Endothelial cell of umbilical vein (primary cell): ENCODE measurements around the gene PFDN4. TPM values are rescaled to one million over a fixed set of nuclear protein-coding genes. Genes with fewer than 3 reads are reported as not detected.

Source experiments
- BruUV-seq: library from RNA; stranded (reverse); fragments of 400-500 nt; replicated peaks from 2 replicates; lab custom pipeline; 2021; lab: Mats Ljungman, UMichigan
- CTCF ChIA-PET: fragments of 300-600, 350-600 bp; sonication (Branson Sonifier 250); formaldehyde crosslinking; loops from one replicate; lab custom pipeline; 2021; ENCODE audit warnings: antibody characterized with exemption, inconsistent platforms; lab: Charles Lee
- POLR2A ChIA-PET: fragments of 300-600, 350-600 bp; sonication (Branson Sonifier 250); formaldehyde crosslinking; loops from one replicate; lab custom pipeline; 2021; ENCODE audit warnings: antibody characterized with exemption, inconsistent platforms; lab: Charles Lee
- DNase-seq: peaks from one replicate; pipeline ENCODE4 v3.0.0-alpha.2; 2011; ENCODE audit warnings: low read depth, low spot score
- FAIRE-seq: peaks from 2 replicates; lab custom pipeline; 2011; peaks lifted over from hg19 to GRCh38; lab: Jason Lieb, UNC
- H2AFZ ChIP-seq: 2 replicates; pipeline ENCODE4 v1.6.0; 2012; ENCODE audit warnings: low read depth, low read length, control low read depth, inconsistent platforms
- H3K27ac ChIP-seq: 2 replicates; pipeline ENCODE4 v1.5.1; 2011; ENCODE audit warnings: low read depth, mild to moderate bottlenecking, control low read depth, low read length, moderate library complexity; ENCODE audit not compliant: insufficient read depth
- H3K27me3 ChIP-seq, 2 experiments: 2 replicates each; pipeline versions ENCODE4 v1.6.0 to v1.6.1; 2011; ENCODE audit warnings: low read length in 2 of 2, mixed read lengths in 1 of 2; ENCODE audit not compliant: control insufficient read depth in 2 of 2, insufficient read depth in 2 of 2
- H3K36me3 ChIP-seq, 2 experiments: 2 replicates in 1 of 2; 3 replicates in 1 of 2; pipeline ENCODE4 v1.5.1; 2011; ENCODE audit warnings: low read length in 2 of 2, mild to moderate bottlenecking in 1 of 2, moderate library complexity in 1 of 2; ENCODE audit not compliant: control insufficient read depth in 2 of 2, insufficient read depth in 2 of 2; ENCODE audit errors: extremely low read depth in 1 of 2
- H3K4me1 ChIP-seq: 3 replicates; pipeline ENCODE4 v1.5.1; 2011; ENCODE audit warnings: mild to moderate bottlenecking, low read length; ENCODE audit not compliant: control insufficient read depth, insufficient read depth; ENCODE audit errors: extremely low read depth
- H3K4me2 ChIP-seq: 2 replicates; pipeline ENCODE4 v1.6.1; 2011; ENCODE audit warnings: low read length, control low read depth, mixed read lengths; ENCODE audit not compliant: insufficient read depth
- H3K4me3 ChIP-seq, 3 experiments: fragments of 200-600 bp in 1 of 3; sonication (generic), shearing (Covaris generic) in 1 of 3; replicated peaks in 1 of 3; 2 replicates each; pipeline ENCODE4 v1.5.1; 2011 to 2016; ENCODE audit warnings: control low read depth in 3 of 3, low read length in 3 of 3, mild to moderate bottlenecking in 2 of 3, inconsistent platforms in 1 of 3, low read depth in 1 of 3, moderate library complexity in 1 of 3; ENCODE audit not compliant: insufficient read depth in 1 of 3
- H3K79me2 ChIP-seq: 2 replicates; pipeline ENCODE4 v1.6.0; 2012; ENCODE audit warnings: low read length, inconsistent platforms; ENCODE audit not compliant: control insufficient read depth, insufficient read depth
- H3K9ac ChIP-seq: replicated peaks from 2 replicates; pipeline ENCODE3; 2011; ENCODE audit warnings: low read length, control low read depth; ENCODE audit not compliant: insufficient read depth; ENCODE audit errors: extremely low read depth
- H3K9me1 ChIP-seq: replicated peaks from 3 replicates; pipeline ENCODE4 v1.6.0; 2011; ENCODE audit warnings: mild to moderate bottlenecking, low read length; ENCODE audit not compliant: control insufficient read depth, insufficient read depth; ENCODE audit errors: extremely low read depth
- H3K9me3 ChIP-seq: replicated peaks from 2 replicates; pipeline ENCODE4 v1.5.1; 2012; ENCODE audit warnings: low read length, inconsistent platforms; ENCODE audit not compliant: control insufficient read depth, insufficient read depth
- H4K20me1 ChIP-seq: replicated peaks from 2 replicates; pipeline ENCODE3; 2011; ENCODE audit warnings: mild to moderate bottlenecking, low read length; ENCODE audit not compliant: control insufficient read depth, insufficient read depth; ENCODE audit errors: extremely low read depth
- CTCF ChIP-seq, 2 donors: IDR thresholded peaks; 1 replicate in 1 of 2; 2 replicates in 1 of 2; pipeline ENCODE4 v1.5.1; 2011; ENCODE audit warnings: low read length in 2 of 2, mild to moderate bottlenecking in 2 of 2, moderate library complexity in 2 of 2, control low read depth in 1 of 2, inconsistent platforms in 1 of 2, low read depth in 1 of 2; ENCODE audit not compliant: insufficient read depth in 1 of 2; ENCODE audit errors: extremely low read depth in 1 of 2
- EZH2 ChIP-seq: IDR thresholded peaks from 2 replicates; pipeline ENCODE4 v1.6.1; 2012; ENCODE audit warnings: borderline replicate concordance, low read depth, mild to moderate bottlenecking, moderate library complexity, low read length, inconsistent platforms; ENCODE audit not compliant: severe bottlenecking
- FOS ChIP-seq: IDR thresholded peaks from 2 replicates; pipeline ENCODE4 v1.6.1; 2011; ENCODE audit warnings: mild to moderate bottlenecking, low read length, moderate library complexity, borderline replicate concordance; ENCODE audit not compliant: insufficient read depth
- GATA2 ChIP-seq: IDR thresholded peaks from 2 replicates; pipeline ENCODE4 v1.7.0; 2011; ENCODE audit warnings: low read depth, mild to moderate bottlenecking, moderate library complexity, mixed read lengths, low read length; ENCODE audit not compliant: insufficient read length, insufficient read depth
- JUN ChIP-seq: IDR thresholded peaks from 2 replicates; pipeline ENCODE4 v1.6.1; 2011; ENCODE audit warnings: borderline replicate concordance, low read depth; ENCODE audit not compliant: insufficient read length, insufficient read depth
- MAX ChIP-seq: IDR thresholded peaks from 2 replicates; pipeline ENCODE4 v1.6.1; 2011; ENCODE audit not compliant: insufficient read depth, insufficient read length
- MYC ChIP-seq: IDR thresholded peaks from one replicate; pipeline ENCODE4 v1.6.1; 2011; ENCODE audit warnings: mild to moderate bottlenecking, low read depth, low read length
- POLR2A ChIP-seq: IDR thresholded peaks from 2 replicates; pipeline ENCODE4 v1.6.1; 2012; ENCODE audit warnings: low read depth, mild to moderate bottlenecking, control low read depth, low read length
- POLR2AphosphoS5 ChIP-seq: IDR thresholded peaks from 2 replicates; pipeline ENCODE4 v1.6.1; 2012; ENCODE audit warnings: low read depth, mild to moderate bottlenecking, control low read depth, low read length, moderate library complexity; ENCODE audit not compliant: insufficient read depth
- dilution Hi-C: fragments of 300-500 bp; cut with MboI; formaldehyde crosslinking; loops from one replicate; pipeline ENCODE4 v1.15.0; 2019; ENCODE audit warnings: low sequenced_read_pairs; ENCODE audit not compliant: extremely low pct_ligation_motif_present
- intact Hi-C: fragments of 100-400 bp; cut with micrococcal nuclease; formaldehyde crosslinking; loops from one replicate; pipeline ENCODE4 v1.10.0; 2022
- polyA plus RNA-seq, 4 experiments: library from polyadenylated mRNA; depleted of rRNA in 3 of 4; stranded (reverse) in 3 of 4; unstranded in 1 of 4; fragments of >200 nt; gene quantifications; 2 replicates each; pipeline versions ENCODE4 v1.2.1 to v1.2.3, GENCODE V29; 2011 to 2012; ENCODE audit warnings: missing spikeins in 1 of 4
- total RNA-seq: library from RNA; stranded (reverse); gene quantifications from 2 replicates; pipeline ENCODE4 v1.2.3, GENCODE V29; 2021

Gene PFDN4
- total and polyA plus RNA-seq, 2 donors (not counting 3 experiments of a cell fraction or from before 2014, with no cell fraction given), result 17.5 to 44.2 TPM

- BruUV-seq, result TSS peak; percentile 28
Observed at GRCh38 chr20:54209216-54209813, 1.4 kb downstream of the PFDN4 start.

More at GRCh38 chr20:54209216-54209813, 1.4 kb downstream of the PFDN4 start:
- ChIA-PET CTCF (interaction anchor here (1.8 to 2.3 kb wide), 4 partner anchors 10 to 438 kb away, joined by 4 to 14 read pairs (median 10); no protein-coding TSS in a partner anchor), POLR2A (no interaction called here)
- peak overlapping the region; percentile 90 for H3K4me2 ChIP-seq
- no peaks in the 10 kb centered on the region for H3K9me3 ChIP-seq
- no peak for FAIRE-seq
- no peaks in the 10 kb centered on the region for H3K36me3 ChIP-seq
- H2AFZ ChIP-seq, result no peak overlapping the region
- peaks cover 51% of the 10 kb centered on the region for H3K79me2 ChIP-seq
- H3K27ac ChIP-seq, result peak overlapping the region; percentile 27
- intact Hi-C loops, result loop anchor here (2.0 to 5.0 kb wide), 2 partner anchors 131 to 268 kb away; partner anchors contain the start of gene DOK5
- no peak for TF ChIP-seq CTCF (IDR thresholded peaks at IDR 0.05; ENCODE audit: extremely low read depth in 1 of 2, insufficient read depth in 1 of 2, low read depth in 1 of 2, low read length in 2 of 2)
- no peak for TF ChIP-seq MYC
- TF ChIP-seq FOS, result no peak
- no peak for TF ChIP-seq POLR2AphosphoS5
- no peak for TF ChIP-seq POLR2A
- TF ChIP-seq MAX, result no peak
- no peak for TF ChIP-seq EZH2
- no peak for TF ChIP-seq JUN
- TF ChIP-seq GATA2, result no peak
- dilution Hi-C loops, result no loop called here
- peak overlapping the region in 1 of 3 experiments; percentile 88 for H3K4me3 ChIP-seq
- peaks cover 9% of the 10 kb centered on the region for H3K4me1 ChIP-seq
- H3K27me3 ChIP-seq, result no peaks in the 10 kb centered on the region
- H3K9me1 ChIP-seq, result no peaks in the 10 kb centered on the region
- H3K9ac ChIP-seq, result peak overlapping the region; percentile 97
- H4K20me1 ChIP-seq, result no peaks in the 10 kb centered on the region
- no peak for DNase-seq
